GM13976 (cell line): Measurements from ENCODE around the gene LRRC1.
"Not testable (repeated sequence)": the region's sequence is repeated elsewhere in the genome, so short reads cannot be mapped to it uniquely, and the experiment has no call there.

Experiments
- DNase-seq: peaks from one replicate; pipeline ENCODE4 v3.0.0; 2012; ENCODE audit warnings: low spot score
- CTCF ChIP-seq: IDR thresholded peaks from 2 replicates; pipeline ENCODE4 v1.5.1; 2012; ENCODE audit warnings: borderline replicate concordance, mild to moderate bottlenecking; ENCODE audit not compliant: insufficient read depth; ENCODE audit errors: extremely low read depth, missing control alignments, control extremely low read depth
- in situ Hi-C: fragments of 300-500 bp; cut with MboI; formaldehyde crosslinking; loops from one replicate; pipeline ENCODE4 v1.12.0; 2022; ENCODE audit warnings: low sequenced_read_pairs, mixed read lengths, inconsistent platforms; ENCODE audit not compliant: unreplicated experiment

The LRRC1 gene

DNA sequence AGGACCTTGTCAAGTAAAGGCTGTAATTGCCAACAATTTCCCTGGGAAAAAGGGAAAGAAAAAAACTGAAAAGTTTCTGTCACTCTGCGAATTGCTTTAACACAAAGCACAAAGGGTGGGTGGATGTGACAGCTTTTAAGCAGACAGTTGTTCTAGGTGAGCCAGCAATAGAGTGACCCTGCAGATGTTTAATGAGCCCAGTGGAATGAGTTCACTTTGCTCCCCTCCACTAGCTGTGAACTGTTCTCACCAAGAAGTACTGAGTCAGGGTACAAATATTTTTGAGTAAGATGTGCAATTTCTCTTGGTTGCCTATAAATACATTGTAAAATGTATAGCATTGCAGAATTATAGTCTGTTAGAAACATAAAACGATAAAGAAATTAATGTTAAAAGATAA lies 26.2 kb upstream of the LRRC1 start:
- TF ChIP-seq CTCF, result no peak
- in situ Hi-C loops, result no loop called here

DNA sequence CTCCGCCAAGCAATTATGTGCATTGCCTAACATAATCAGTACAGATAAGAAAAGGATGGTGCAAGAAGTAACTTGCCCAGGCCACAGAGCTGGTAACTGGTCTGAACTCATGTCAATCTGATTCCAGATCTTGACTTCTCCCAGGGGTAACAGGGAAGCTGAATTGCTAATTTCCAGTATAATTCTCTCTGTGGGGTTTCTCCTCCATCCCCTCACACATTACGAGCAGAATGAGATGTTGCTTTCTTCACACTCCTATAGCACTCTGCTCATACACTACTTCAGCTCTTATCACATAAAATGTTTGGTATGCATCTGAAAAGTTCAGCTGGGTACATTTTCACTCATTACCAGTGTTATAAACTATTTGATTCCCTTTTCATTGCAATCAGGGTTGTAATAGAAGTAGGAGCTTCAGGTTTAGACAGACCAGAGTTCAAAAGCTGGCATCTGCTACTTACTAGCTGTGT lies 24.0 kb upstream of the LRRC1 start:
- no peak for TF ChIP-seq CTCF
- in situ Hi-C loops, result no loop called here
- DNase-seq, result no peak

More for the DNA sequence above, 26.2 kb upstream of the LRRC1 start:
- DNase-seq, result no peak

DNA sequence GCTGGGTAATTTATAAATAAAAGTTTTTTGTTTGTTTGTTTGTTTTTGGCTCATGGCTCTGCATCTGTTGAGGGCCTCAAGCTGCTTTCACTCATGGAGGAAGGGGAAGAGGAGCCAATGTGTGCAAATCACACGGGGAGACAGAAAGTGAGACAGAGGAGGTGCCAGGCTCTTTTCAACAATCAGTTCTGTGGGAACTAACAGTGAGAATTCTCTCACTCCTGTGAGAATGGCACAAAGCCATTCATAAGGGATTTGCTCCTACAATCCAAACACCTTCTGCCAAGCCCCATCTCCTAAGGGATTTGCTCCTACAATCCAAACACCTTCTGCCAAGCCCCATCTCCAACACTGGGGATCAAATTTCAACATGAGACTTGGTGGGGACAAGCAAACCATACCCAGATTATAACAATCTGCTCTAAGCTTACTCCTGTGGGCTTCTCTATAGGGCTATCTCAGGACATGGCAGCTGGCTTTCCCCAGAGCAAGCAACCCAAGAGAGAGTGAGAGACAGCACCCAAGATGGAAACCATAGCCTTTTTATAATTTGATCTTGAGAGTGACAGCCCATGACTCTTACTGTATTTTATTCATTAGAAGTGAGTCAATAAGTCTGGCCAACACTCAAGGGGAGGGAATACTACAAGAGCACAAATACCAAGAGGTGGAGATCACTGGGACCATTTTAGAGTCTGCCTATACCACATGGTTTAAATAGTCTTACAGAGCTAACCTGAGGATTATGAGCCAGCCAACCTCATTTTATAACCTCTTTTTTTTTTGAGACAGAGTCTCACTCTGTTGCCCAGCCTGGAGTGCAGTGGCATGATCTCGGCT lies 22.8 kb upstream of the LRRC1 start:
- in situ Hi-C loops, result no loop called here
- no peak for TF ChIP-seq CTCF
- DNase-seq, result no peak

GRCh38 chr6:53773044-53773696 lies 21.6 kb upstream of the LRRC1 start:
- no peak for TF ChIP-seq CTCF
- DNase-seq, result no peak

GRCh38 chr6:53776152-53776551 lies 18.7 kb upstream of the LRRC1 start:
- DNase-seq, in situ Hi-C loops: not testable (repeated sequence)

More at GRCh38 chr6:53773044-53773696, 21.6 kb upstream of the LRRC1 start:
- in situ Hi-C loops, result no loop called here

DNA sequence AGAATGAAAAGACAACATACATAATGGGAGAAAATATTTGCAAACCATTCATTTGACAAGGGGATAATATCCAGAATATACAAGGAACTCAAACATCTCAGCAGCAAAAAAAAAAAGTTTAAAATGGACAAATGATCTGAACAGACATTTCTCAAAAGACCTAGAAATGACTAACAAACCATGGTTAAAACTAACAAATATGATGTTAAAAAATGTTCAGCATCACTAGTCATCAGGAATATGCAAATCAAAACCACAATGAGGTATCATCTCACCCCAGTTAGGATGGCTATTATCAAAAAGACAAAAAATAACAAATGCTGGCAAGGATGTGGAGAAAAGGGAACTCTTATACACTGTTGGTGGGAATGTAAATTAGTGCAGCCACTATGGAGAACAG lies 9.8 kb upstream of the LRRC1 start:
- DNase-seq, in situ Hi-C loops: not testable (repeated sequence)

DNA sequence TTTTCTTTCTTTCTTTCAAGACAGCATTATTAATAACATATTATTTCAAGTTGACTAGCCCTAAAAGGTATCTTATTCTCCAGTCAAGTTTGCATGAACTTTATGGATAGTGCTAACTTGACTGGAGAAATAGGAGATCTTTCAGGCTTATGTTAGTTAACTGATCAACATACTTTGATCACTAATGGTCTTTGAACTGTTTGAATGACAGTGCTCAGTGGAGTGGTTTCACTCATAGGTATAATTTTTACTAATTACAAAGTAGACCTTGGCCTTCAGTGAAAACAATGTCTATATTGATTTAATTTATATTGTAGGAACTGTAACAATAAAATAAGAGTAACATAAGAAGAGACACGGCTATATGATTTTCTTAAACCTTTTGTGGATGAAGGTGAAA lies 8.0 kb upstream of the LRRC1 start:
- no peak for DNase-seq
- no peak for TF ChIP-seq CTCF
- in situ Hi-C loops, result no loop called here
